ENCODE data around the gene WDR37.
A peak's percentile ranks its signal among the peaks of the same experiment; 100 is the strongest.

The WDR37 gene

DNA sequence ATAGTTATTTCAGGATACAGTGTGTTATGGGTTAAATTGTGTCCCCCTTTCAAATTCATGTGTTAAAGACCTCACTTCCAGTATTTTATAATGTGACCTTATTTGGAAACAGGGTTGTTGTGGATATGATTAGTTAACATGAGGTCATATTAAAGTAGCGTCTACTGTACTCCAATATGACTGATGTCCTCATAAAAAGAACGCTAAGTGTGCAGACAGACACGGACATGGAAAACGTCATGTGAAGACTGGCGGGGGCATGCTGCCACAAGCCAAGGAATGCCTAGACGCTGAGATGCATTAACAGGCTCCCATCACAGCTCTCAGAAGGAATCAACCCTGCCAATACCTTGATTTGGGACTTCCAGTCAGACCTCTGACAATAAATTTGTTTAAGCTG lies 1.5 kb upstream of the WDR37 start (continued):
- TF ChIP-seq GLIS1 (tag by site-specific recombination; IDR thresholded peaks at IDR 0.05) (0 out of 2 replicates have a peak, but pooled peaks have one; percentile 10), KLF16 (tag by site-specific recombination; IDR thresholded peaks at IDR 0.05) (0 out of 2 replicates have a peak, but pooled peaks have one; percentile 30), FEZF1 (tag by site-specific recombination; IDR thresholded peaks at IDR 0.05) (peak; percentile 30; the same call in 1 of the 2 replicates), SCRT1 (tag by site-specific recombination; IDR thresholded peaks at IDR 0.05; ENCODE audit: borderline replicate concordance) (no peak)
- TF ChIP-seq, protein P1, sequence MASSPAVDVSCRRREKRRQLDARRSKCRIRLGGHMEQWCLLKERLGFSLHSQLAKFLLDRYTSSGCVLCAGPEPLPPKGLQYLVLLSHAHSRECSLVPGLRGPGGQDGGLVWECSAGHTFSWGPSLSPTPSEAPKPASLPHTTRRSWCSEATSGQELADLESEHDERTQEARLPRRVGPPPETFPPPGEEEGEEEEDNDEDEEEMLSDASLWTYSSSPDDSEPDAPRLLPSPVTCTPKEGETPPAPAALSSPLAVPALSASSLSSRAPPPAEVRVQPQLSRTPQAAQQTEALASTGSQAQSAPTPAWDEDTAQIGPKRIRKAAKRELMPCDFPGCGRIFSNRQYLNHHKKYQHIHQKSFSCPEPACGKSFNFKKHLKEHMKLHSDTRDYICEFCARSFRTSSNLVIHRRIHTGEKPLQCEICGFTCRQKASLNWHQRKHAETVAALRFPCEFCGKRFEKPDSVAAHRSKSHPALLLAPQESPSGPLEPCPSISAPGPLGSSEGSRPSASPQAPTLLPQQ (tag by site-specific recombination; IDR thresholded peaks at IDR 0.05), result no peak

DNA sequence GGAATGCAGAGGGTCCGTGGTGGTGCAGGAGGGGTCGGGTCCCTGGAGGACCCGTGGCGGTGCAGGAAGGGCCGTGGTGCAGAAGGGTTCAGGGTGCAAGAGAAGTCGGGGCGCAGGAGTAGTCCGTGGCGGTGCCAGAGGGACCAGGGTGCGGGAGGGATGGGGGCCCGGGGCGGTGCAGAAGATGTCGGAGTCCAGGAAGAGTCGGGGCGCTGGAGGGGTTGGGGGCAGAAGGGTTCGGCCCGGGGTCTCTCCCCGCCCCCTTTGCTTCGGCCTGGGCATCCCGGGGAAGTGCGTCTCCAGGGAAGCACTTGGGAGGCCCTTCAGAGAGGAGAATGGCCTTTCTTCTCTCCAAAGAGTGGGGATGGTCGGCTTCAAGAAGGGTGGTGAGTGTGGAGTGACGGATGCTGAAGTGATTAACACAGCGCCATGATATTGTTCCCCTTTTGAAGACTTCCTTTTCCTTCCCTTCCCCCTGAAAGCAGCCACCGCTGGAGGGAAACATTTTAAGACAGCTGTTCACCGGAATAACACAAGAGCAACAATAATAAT lies 997 bp downstream of the WDR37 start:
- Histone ChIP-seq H3K9me3 (ENCODE audit: control insufficient read depth, insufficient read depth, low read depth, low read length) (no peaks in the 10 kb centered on the region), H3K4me1 (ENCODE audit: control insufficient read depth, insufficient read depth, low read length) (peaks cover 5% of the 10 kb centered on the region), H3K4me3 (ENCODE audit: low read depth, low read length) (peak overlapping the region; percentile 93), H3K27ac (ENCODE audit: extremely low read depth, low read depth, low read length) (peak overlapping the region; percentile 93; the same call in 1 of the 2 replicates), H3K36me3 (ENCODE audit: control insufficient read depth in 2 of 2, insufficient read depth in 1 of 2, low read length in 2 of 2) (peaks cover 0 to 35% of the 10 kb centered on the region in 2 experiments)
- POLR2A ChIA-PET, result interaction anchor here (1.5 kb wide), 1 partner anchor 9 kb away, joined by 4 read pairs; the partner anchor contains the start of gene IDI1
- CTCF ChIA-PET, result interaction anchor here (0.7 to 1.1 kb wide), 2 partner anchors 13 to 17 kb away, joined by 3 read pairs; no protein-coding TSS in a partner anchor
- 0 out of 2 replicates have a peak, but pooled peaks have one; percentile 18 for TF ChIP-seq ZBTB17 (tag by site-specific recombination; IDR thresholded peaks at IDR 0.05)
- 0 out of 2 replicates have a peak, but pooled peaks have one; percentile 6 for TF ChIP-seq SCRT1 (tag by site-specific recombination; IDR thresholded peaks at IDR 0.05; ENCODE audit: borderline replicate concordance)
- TF ChIP-seq ZBTB48 (tag by site-specific recombination; IDR thresholded peaks at IDR 0.05), result peak; percentile 65; the same call in 1 of the 2 replicates
- no peak for TF ChIP-seq ZNF792 (tag by site-specific recombination; IDR thresholded peaks at IDR 0.05)
- TF ChIP-seq, protein P2, sequence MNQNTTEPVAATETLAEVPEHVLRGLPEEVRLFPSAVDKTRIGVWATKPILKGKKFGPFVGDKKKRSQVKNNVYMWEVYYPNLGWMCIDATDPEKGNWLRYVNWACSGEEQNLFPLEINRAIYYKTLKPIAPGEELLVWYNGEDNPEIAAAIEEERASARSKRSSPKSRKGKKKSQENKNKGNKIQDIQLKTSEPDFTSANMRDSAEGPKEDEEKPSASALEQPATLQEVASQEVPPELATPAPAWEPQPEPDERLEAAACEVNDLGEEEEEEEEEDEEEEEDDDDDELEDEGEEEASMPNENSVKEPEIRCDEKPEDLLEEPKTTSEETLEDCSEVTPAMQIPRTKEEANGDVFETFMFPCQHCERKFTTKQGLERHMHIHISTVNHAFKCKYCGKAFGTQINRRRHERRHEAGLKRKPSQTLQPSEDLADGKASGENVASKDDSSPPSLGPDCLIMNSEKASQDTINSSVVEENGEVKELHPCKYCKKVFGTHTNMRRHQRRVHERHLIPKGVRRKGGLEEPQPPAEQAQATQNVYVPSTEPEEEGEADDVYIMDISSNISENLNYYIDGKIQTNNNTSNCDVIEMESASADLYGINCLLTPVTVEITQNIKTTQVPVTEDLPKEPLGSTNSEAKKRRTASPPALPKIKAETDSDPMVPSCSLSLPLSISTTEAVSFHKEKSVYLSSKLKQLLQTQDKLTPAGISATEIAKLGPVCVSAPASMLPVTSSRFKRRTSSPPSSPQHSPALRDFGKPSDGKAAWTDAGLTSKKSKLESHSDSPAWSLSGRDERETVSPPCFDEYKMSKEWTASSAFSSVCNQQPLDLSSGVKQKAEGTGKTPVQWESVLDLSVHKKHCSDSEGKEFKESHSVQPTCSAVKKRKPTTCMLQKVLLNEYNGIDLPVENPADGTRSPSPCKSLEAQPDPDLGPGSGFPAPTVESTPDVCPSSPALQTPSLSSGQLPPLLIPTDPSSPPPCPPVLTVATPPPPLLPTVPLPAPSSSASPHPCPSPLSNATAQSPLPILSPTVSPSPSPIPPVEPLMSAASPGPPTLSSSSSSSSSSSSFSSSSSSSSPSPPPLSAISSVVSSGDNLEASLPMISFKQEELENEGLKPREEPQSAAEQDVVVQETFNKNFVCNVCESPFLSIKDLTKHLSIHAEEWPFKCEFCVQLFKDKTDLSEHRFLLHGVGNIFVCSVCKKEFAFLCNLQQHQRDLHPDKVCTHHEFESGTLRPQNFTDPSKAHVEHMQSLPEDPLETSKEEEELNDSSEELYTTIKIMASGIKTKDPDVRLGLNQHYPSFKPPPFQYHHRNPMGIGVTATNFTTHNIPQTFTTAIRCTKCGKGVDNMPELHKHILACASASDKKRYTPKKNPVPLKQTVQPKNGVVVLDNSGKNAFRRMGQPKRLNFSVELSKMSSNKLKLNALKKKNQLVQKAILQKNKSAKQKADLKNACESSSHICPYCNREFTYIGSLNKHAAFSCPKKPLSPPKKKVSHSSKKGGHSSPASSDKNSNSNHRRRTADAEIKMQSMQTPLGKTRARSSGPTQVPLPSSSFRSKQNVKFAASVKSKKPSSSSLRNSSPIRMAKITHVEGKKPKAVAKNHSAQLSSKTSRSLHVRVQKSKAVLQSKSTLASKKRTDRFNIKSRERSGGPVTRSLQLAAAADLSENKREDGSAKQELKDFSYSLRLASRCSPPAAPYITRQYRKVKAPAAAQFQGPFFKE (tag by site-specific recombination; IDR thresholded peaks at IDR 0.05; ENCODE audit: borderline replicate concordance), result 0 out of 2 replicates have a peak, but pooled peaks have one; percentile 50
- TF ChIP-seq, protein P3, sequence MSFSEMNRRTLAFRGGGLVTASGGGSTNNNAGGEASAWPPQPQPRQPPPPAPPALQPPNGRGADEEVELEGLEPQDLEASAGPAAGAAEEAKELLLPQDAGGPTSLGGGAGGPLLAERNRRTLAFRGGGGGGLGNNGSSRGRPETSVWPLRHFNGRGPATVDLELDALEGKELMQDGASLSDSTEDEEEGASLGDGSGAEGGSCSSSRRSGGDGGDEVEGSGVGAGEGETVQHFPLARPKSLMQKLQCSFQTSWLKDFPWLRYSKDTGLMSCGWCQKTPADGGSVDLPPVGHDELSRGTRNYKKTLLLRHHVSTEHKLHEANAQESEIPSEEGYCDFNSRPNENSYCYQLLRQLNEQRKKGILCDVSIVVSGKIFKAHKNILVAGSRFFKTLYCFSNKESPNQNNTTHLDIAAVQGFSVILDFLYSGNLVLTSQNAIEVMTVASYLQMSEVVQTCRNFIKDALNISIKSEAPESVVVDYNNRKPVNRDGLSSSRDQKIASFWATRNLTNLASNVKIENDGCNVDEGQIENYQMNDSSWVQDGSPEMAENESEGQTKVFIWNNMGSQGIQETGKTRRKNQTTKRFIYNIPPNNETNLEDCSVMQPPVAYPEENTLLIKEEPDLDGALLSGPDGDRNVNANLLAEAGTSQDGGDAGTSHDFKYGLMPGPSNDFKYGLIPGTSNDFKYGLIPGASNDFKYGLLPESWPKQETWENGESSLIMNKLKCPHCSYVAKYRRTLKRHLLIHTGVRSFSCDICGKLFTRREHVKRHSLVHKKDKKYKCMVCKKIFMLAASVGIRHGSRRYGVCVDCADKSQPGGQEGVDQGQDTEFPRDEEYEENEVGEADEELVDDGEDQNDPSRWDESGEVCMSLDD (tag by site-specific recombination; IDR thresholded peaks at IDR 0.05), result peak; percentile 10; the same call in 1 of the 2 replicates

DNA sequence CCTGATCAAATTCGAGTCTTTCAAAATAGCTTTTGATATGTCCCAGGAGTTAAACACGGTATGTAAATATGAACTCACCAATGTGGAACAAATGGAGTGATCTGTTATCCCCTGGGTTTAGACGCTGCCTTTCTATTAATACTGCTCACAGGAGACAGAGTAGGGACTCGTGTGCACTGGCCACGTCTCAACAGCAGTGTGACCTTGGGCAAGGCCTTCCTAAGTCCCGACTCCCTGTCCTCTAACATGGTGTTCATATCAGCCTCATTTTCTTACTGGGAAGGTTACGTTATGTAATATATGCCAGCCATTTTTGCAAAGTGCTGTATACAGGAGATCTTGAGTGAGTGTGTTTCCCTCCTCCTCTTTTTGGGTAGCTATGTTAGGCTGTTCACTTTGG lies 1.8 kb downstream of the WDR37 start:
- H3K36me3 ChIP-seq (ENCODE audit: control insufficient read depth in 2 of 2, insufficient read depth in 1 of 2, low read length in 2 of 2), result peaks cover 0 to 27% of the 10 kb centered on the region in 2 experiments
- H3K9me3 ChIP-seq (ENCODE audit: control insufficient read depth, insufficient read depth, low read depth, low read length), result no peaks in the 10 kb centered on the region
- CTCF ChIA-PET, result interaction anchor here (0.6 kb wide), 2 partner anchors 11 to 34 kb away, joined by 3 read pairs; no protein-coding TSS in a partner anchor
- peaks cover 5% of the 10 kb centered on the region for H3K4me1 ChIP-seq (ENCODE audit: control insufficient read depth, insufficient read depth, low read length)
- POLR2A ChIA-PET, result interaction anchor here (1.5 kb wide), 1 partner anchor 10 kb away, joined by 4 read pairs; the partner anchor contains the start of gene IDI1
- no peak overlapping the region for H3K27ac ChIP-seq (ENCODE audit: extremely low read depth, low read depth, low read length)
- no peak overlapping the region for H3K4me3 ChIP-seq (ENCODE audit: low read depth, low read length)
- no peak for TF ChIP-seq SP2 (tag by site-specific recombination; IDR thresholded peaks at IDR 0.05)
- TF ChIP-seq ZNF677 (tag by site-specific recombination; IDR thresholded peaks at IDR 0.05), result no peak
- TF ChIP-seq, protein P4, sequence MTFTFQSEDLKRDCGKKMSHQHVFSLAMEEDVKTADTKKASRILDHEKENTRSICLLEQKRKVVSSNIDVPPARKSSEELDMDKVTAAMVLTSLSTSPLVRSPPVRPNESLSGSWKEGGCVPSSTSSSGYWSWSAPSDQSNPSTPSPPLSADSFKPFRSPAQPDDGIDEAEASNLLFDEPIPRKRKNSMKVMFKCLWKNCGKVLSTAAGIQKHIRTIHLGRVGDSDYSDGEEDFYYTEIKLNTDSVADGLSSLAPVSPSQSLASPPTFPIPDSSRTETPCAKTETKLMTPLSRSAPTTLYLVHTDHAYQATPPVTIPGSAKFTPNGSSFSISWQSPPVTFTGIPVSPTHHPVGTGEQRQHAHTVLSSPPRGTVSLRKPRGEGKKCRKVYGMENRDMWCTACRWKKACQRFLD (tag by site-specific recombination; IDR thresholded peaks at IDR 0.05), result no peak
- TF ChIP-seq, protein P5, sequence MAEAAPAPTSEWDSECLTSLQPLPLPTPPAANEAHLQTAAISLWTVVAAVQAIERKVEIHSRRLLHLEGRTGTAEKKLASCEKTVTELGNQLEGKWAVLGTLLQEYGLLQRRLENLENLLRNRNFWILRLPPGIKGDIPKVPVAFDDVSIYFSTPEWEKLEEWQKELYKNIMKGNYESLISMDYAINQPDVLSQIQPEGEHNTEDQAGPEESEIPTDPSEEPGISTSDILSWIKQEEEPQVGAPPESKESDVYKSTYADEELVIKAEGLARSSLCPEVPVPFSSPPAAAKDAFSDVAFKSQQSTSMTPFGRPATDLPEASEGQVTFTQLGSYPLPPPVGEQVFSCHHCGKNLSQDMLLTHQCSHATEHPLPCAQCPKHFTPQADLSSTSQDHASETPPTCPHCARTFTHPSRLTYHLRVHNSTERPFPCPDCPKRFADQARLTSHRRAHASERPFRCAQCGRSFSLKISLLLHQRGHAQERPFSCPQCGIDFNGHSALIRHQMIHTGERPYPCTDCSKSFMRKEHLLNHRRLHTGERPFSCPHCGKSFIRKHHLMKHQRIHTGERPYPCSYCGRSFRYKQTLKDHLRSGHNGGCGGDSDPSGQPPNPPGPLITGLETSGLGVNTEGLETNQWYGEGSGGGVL (tag by site-specific recombination; IDR thresholded peaks at IDR 0.05), result no peak
- no peak for TF ChIP-seq ZNF341 (tag by site-specific recombination; IDR thresholded peaks at IDR 0.05; ENCODE audit: low read depth)
- TF ChIP-seq ZNF146 (tag by site-specific recombination; IDR thresholded peaks at IDR 0.05), result no peak
- TF ChIP-seq YY2 (tag by site-specific recombination; IDR thresholded peaks at IDR 0.05), result no peak
- TF ChIP-seq OSR2 (tag by site-specific recombination; IDR thresholded peaks at IDR 0.05), result no peak
- no peak for TF ChIP-seq TRIM28 (IDR thresholded peaks at IDR 0.05; ENCODE audit: borderline replicate concordance, low read length)

All from HEK293 (cell line).